Neural cell (in vitro differentiated cells): ENCODE data around the gene SEPHS1.

Experiments used
- EP300 ChIP-seq: fragments of 450-650 bp; conservative IDR thresholded peaks from 2 replicates; pipeline ENCODE4 v1.6.1; 2014; ENCODE audit warnings: antibody characterized with exemption, mild to moderate bottlenecking, moderate library complexity; ENCODE audit not compliant: poor library complexity, severe bottlenecking
- EZH2 ChIP-seq: fragments of 200-600, 300-800 bp; shearing (Covaris generic), sonication (generic); IDR thresholded peaks from 2 replicates; pipeline ENCODE4 v1.6.1; 2014; ENCODE audit warnings: antibody characterized with exemption, low read length, borderline replicate concordance, mild to moderate bottlenecking; ENCODE audit not compliant: insufficient read depth, poor library complexity, severe bottlenecking
- MXI1 ChIP-seq: fragments of 450-650 bp; conservative IDR thresholded peaks from 2 replicates; pipeline ENCODE4 v1.6.1; 2014; ENCODE audit warnings: antibody characterized with exemption, mild to moderate bottlenecking; ENCODE audit not compliant: poor library complexity, severe bottlenecking
- POLR2AphosphoS5 ChIP-seq: IDR thresholded peaks from 2 replicates; pipeline ENCODE4 v1.6.1; 2012
- RAD21 ChIP-seq: fragments of 450-650 bp; conservative IDR thresholded peaks from 2 replicates; pipeline ENCODE4 v1.6.1; 2014; ENCODE audit warnings: antibody characterized with exemption, mild to moderate bottlenecking, moderate library complexity
- SMC3 ChIP-seq: fragments of 450-650 bp; conservative IDR thresholded peaks from 2 replicates; pipeline ENCODE4 v1.6.1; 2014; ENCODE audit warnings: antibody characterized with exemption, mild to moderate bottlenecking, moderate library complexity; ENCODE audit not compliant: poor library complexity
- TAF1 ChIP-seq: IDR thresholded peaks from 2 replicates; pipeline ENCODE4 v1.6.1; 2012; ENCODE audit warnings: low read depth
- TF ChIP-seq, protein P1 (sequence below): fragments of 450-650 bp; IDR thresholded peaks from 2 replicates; pipeline ENCODE4 v1.5.1; 2014; ENCODE audit warnings: antibody characterized with exemption, mild to moderate bottlenecking, moderate library complexity; ENCODE audit not compliant: poor library complexity, severe bottlenecking
- TF ChIP-seq, protein P2 (sequence below): IDR thresholded peaks from 2 replicates; pipeline ENCODE4 v1.6.1; 2012; ENCODE audit warnings: borderline replicate concordance

DNA sequence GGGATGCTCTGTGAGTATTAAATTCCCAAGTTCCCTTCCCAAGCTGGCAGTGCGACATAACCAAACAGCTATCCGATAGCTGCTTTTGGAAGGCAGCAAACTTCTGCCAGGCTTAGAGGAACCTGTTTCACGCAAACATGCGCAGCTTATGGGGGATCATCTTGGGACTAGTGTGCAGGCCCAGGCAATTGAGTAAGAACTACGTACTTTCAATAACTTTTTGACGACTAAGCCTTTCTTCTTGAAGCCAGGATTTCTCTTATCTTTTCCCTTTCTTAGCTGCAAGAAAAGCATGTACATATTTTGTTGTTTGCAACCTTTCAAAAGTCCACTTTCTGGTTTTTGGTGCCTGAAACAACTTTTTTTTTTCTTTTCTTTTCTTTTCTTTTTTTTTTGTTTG is 28.7 kb upstream of the SEPHS1 start:
- TF ChIP-seq, protein P1, sequence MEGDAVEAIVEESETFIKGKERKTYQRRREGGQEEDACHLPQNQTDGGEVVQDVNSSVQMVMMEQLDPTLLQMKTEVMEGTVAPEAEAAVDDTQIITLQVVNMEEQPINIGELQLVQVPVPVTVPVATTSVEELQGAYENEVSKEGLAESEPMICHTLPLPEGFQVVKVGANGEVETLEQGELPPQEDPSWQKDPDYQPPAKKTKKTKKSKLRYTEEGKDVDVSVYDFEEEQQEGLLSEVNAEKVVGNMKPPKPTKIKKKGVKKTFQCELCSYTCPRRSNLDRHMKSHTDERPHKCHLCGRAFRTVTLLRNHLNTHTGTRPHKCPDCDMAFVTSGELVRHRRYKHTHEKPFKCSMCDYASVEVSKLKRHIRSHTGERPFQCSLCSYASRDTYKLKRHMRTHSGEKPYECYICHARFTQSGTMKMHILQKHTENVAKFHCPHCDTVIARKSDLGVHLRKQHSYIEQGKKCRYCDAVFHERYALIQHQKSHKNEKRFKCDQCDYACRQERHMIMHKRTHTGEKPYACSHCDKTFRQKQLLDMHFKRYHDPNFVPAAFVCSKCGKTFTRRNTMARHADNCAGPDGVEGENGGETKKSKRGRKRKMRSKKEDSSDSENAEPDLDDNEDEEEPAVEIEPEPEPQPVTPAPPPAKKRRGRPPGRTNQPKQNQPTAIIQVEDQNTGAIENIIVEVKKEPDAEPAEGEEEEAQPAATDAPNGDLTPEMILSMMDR: no peak
- TF ChIP-seq SMC3: no peak
- no peak for TF ChIP-seq EZH2
- TF ChIP-seq RAD21: no peak
- TF ChIP-seq TAF1: no peak
- TF ChIP-seq POLR2AphosphoS5: no peak
- TF ChIP-seq MXI1: no peak
- TF ChIP-seq, protein P2, sequence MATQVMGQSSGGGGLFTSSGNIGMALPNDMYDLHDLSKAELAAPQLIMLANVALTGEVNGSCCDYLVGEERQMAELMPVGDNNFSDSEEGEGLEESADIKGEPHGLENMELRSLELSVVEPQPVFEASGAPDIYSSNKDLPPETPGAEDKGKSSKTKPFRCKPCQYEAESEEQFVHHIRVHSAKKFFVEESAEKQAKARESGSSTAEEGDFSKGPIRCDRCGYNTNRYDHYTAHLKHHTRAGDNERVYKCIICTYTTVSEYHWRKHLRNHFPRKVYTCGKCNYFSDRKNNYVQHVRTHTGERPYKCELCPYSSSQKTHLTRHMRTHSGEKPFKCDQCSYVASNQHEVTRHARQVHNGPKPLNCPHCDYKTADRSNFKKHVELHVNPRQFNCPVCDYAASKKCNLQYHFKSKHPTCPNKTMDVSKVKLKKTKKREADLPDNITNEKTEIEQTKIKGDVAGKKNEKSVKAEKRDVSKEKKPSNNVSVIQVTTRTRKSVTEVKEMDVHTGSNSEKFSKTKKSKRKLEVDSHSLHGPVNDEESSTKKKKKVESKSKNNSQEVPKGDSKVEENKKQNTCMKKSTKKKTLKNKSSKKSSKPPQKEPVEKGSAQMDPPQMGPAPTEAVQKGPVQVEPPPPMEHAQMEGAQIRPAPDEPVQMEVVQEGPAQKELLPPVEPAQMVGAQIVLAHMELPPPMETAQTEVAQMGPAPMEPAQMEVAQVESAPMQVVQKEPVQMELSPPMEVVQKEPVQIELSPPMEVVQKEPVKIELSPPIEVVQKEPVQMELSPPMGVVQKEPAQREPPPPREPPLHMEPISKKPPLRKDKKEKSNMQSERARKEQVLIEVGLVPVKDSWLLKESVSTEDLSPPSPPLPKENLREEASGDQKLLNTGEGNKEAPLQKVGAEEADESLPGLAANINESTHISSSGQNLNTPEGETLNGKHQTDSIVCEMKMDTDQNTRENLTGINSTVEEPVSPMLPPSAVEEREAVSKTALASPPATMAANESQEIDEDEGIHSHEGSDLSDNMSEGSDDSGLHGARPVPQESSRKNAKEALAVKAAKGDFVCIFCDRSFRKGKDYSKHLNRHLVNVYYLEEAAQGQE: no peak
- TF ChIP-seq EP300: no peak
